Measurements from ENCODE around the gene FHL2. TPM values are rescaled to one million over a fixed set of nuclear protein-coding genes. Genes with fewer than 3 reads are reported as not detected.

Gene FHL2
- total RNA-seq, 1 experiment from 2014 or later: 21.1 TPM

DNA sequence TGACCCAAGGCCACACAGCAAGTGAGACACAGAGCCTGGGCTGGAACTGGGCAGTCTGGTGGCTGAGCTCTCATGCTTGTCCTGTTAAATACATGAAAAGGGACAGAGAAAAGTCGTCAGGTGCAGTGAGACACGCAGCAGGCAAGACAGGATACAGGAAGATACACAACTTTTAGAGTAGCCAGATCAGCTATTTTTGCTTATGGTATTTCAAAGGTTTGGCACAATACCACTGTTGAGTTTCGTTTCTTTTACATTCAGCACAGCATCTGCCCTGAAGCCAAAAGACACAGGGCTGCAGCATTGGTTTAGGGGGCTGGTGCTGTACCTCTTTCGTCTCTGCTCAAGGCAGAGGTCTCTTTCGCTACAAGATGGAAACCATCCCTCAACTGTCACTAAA is 14.0 kb downstream of the FHL2 start:
- Mint-ChIP-seq H3K9me3 (peaks cover 3% of the 10 kb centered on the region; the same call in 1 of the 2 replicates), H3K36me3 (peaks cover 20% of the 10 kb centered on the region; the same call in 1 of the 2 replicates), H3K4me3 (no peak overlapping the region), H3K27ac (no peak overlapping the region; the same call in 1 of the 2 replicates), H3K27me3 (ENCODE audit: low read depth) (no peaks in the 10 kb centered on the region), H3K4me1 (no peaks in the 10 kb centered on the region)
- DNase-seq (ENCODE audit: low spot score): no peak
- CTCF ChIA-PET: no interaction called here
- no peak for ATAC-seq
- TF ChIP-seq MAX (CRISPR knock-in tag; IDR thresholded peaks at IDR 0.05) (no peak), ZBTB43 (CRISPR knock-in tag; IDR thresholded peaks at IDR 0.05) (no peak)
- POLR2A ChIA-PET: interaction anchor here (1.2 kb wide), 1 partner anchor 134 kb away, joined by 3 read pairs; no protein-coding TSS in a partner anchor

DNA sequence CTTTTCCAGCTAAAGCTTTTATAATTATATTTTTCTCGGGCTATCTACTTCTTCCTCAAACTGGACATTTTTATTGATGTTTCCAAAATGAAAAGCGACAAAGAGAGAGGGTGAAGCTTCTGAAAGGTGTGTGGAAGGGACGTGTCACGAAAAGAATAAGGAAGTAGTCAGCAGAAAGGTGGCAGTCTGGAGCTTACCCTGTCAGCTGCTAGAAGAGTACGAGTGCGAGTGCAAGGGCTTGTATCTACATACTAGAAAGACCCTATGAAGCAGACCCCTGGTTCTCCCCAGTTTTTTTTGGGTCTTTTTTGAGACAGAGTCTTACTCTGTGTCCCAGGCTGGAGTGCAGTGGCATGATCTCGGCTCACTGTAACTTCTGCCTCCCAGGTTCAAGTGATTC is 14.6 kb downstream of the FHL2 start:
- CTCF ChIA-PET: interaction anchor here (0.9 kb wide), 1 partner anchor 137 kb away, joined by 5 read pairs; no protein-coding TSS in a partner anchor
- POLR2A ChIA-PET: interaction anchor here (1.2 kb wide), 1 partner anchor 135 kb away, joined by 3 read pairs; no protein-coding TSS in a partner anchor
- Mint-ChIP-seq H3K4me1 (no peaks in the 10 kb centered on the region), H3K27me3 (ENCODE audit: low read depth) (no peaks in the 10 kb centered on the region), H3K27ac (no peak overlapping the region), H3K4me3 (no peak overlapping the region), H3K9me3 (peaks cover 3% of the 10 kb centered on the region; the same call in 1 of the 2 replicates), H3K36me3 (peaks cover 17% of the 10 kb centered on the region; the same call in 1 of the 2 replicates)
- no peak for ATAC-seq
- DNase-seq (ENCODE audit: low spot score): no peak
- TF ChIP-seq, protein P1, sequence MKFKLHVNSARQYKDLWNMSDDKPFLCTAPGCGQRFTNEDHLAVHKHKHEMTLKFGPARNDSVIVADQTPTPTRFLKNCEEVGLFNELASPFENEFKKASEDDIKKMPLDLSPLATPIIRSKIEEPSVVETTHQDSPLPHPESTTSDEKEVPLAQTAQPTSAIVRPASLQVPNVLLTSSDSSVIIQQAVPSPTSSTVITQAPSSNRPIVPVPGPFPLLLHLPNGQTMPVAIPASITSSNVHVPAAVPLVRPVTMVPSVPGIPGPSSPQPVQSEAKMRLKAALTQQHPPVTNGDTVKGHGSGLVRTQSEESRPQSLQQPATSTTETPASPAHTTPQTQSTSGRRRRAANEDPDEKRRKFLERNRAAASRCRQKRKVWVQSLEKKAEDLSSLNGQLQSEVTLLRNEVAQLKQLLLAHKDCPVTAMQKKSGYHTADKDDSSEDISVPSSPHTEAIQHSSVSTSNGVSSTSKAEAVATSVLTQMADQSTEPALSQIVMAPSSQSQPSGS (CRISPR knock-in tag; IDR thresholded peaks at IDR 0.05; ENCODE audit: borderline replicate concordance, low read depth): no peak
- TF ChIP-seq, protein P2, sequence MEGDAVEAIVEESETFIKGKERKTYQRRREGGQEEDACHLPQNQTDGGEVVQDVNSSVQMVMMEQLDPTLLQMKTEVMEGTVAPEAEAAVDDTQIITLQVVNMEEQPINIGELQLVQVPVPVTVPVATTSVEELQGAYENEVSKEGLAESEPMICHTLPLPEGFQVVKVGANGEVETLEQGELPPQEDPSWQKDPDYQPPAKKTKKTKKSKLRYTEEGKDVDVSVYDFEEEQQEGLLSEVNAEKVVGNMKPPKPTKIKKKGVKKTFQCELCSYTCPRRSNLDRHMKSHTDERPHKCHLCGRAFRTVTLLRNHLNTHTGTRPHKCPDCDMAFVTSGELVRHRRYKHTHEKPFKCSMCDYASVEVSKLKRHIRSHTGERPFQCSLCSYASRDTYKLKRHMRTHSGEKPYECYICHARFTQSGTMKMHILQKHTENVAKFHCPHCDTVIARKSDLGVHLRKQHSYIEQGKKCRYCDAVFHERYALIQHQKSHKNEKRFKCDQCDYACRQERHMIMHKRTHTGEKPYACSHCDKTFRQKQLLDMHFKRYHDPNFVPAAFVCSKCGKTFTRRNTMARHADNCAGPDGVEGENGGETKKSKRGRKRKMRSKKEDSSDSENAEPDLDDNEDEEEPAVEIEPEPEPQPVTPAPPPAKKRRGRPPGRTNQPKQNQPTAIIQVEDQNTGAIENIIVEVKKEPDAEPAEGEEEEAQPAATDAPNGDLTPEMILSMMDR (IDR thresholded peaks at IDR 0.05): no peak
- TF ChIP-seq, protein P3, sequence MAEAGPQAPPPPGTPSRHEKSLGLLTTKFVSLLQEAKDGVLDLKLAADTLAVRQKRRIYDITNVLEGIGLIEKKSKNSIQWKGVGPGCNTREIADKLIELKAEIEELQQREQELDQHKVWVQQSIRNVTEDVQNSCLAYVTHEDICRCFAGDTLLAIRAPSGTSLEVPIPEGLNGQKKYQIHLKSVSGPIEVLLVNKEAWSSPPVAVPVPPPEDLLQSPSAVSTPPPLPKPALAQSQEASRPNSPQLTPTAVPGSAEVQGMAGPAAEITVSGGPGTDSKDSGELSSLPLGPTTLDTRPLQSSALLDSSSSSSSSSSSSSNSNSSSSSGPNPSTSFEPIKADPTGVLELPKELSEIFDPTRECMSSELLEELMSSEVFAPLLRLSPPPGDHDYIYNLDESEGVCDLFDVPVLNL (CRISPR knock-in tag; IDR thresholded peaks at IDR 0.05; ENCODE audit: borderline replicate concordance, low read depth): no peak
- TF ChIP-seq MXD4 (CRISPR knock-in tag; IDR thresholded peaks at IDR 0.05; ENCODE audit: borderline replicate concordance) (no peak), ZNF532 (CRISPR knock-in tag; IDR thresholded peaks at IDR 0.05; ENCODE audit: borderline replicate concordance) (no peak), ZSCAN18 (CRISPR knock-in tag; IDR thresholded peaks at IDR 0.05) (no peak), USF1 (CRISPR knock-in tag; IDR thresholded peaks at IDR 0.05) (no peak), CREM (CRISPR knock-in tag; IDR thresholded peaks at IDR 0.05) (no peak), PRRX2 (CRISPR knock-in tag; IDR thresholded peaks at IDR 0.05) (no peak), FOXJ3 (CRISPR knock-in tag; IDR thresholded peaks at IDR 0.05; ENCODE audit: borderline replicate concordance) (no peak), FOXK1 (CRISPR knock-in tag; IDR thresholded peaks at IDR 0.05) (no peak), CREB1 (CRISPR knock-in tag; IDR thresholded peaks at IDR 0.05) (no peak), ZNF671 (CRISPR knock-in tag; IDR thresholded peaks at IDR 0.05) (no peak), ZNF512 (CRISPR knock-in tag; IDR thresholded peaks at IDR 0.05; ENCODE audit: borderline replicate concordance) (no peak), NR1H2 (CRISPR knock-in tag; IDR thresholded peaks at IDR 0.05) (no peak), ZNF423 (CRISPR knock-in tag; IDR thresholded peaks at IDR 0.05) (no peak), OVOL2 (CRISPR knock-in tag; IDR thresholded peaks at IDR 0.05; ENCODE audit: borderline replicate concordance) (no peak), ZNF263 (CRISPR knock-in tag; IDR thresholded peaks at IDR 0.05; ENCODE audit: low read depth) (no peak)

Measured in WTC11 (cell line).